Hepatocyte (in vitro differentiated cells): ENCODE data around the gene SLC25A20. TPM values are rescaled to one million over a fixed set of nuclear protein-coding genes. Genes with fewer than 3 reads are reported as not detected.

Source experiments
- DNase-seq: peaks from one replicate; pipeline ENCODE4 v3.0.0-alpha.2; 2016; ENCODE audit warnings: low spot score
- H2AFZ ChIP-seq: fragments of 200-600 bp; sonication (generic); 2 replicates; pipeline ENCODE4 v1.6.0; 2016; ENCODE audit warnings: antibody characterized with exemption, mild to moderate bottlenecking
- H3K27ac ChIP-seq: fragments of 200-600 bp; sonication (generic); 2 replicates; pipeline ENCODE4 v1.5.1; 2016; ENCODE audit warnings: mild to moderate bottlenecking
- H3K27me3 ChIP-seq: fragments of 200-600 bp; sonication (generic); 2 replicates; pipeline ENCODE4 v1.6.1; 2016
- H3K36me3 ChIP-seq: fragments of 200-600 bp; sonication (generic); replicated peaks from 2 replicates; pipeline ENCODE4 v1.5.1; 2016; ENCODE audit warnings: low read depth; ENCODE audit not compliant: insufficient read depth
- H3K4me1 ChIP-seq: fragments of 200-600 bp; sonication (generic); 2 replicates; pipeline ENCODE4 v1.5.1; 2016; ENCODE audit warnings: mild to moderate bottlenecking, moderate library complexity; ENCODE audit not compliant: insufficient read depth
- H3K4me2 ChIP-seq: fragments of 200-600 bp; sonication (generic); 2 replicates; pipeline ENCODE4 v1.6.0; 2016
- H3K4me3 ChIP-seq: fragments of 200-600 bp; sonication (generic); 2 replicates; pipeline ENCODE4 v1.5.1; 2016; ENCODE audit warnings: mild to moderate bottlenecking
- H3K79me2 ChIP-seq: fragments of 200-600 bp; sonication (generic); 2 replicates; pipeline ENCODE4 v1.6.0; 2017; ENCODE audit warnings: mild to moderate bottlenecking
- H3K9me2 ChIP-seq: fragments of 200-600 bp; sonication (generic); replicated peaks from 2 replicates; pipeline ENCODE4 v1.6.0; 2017; ENCODE audit warnings: mild to moderate bottlenecking; ENCODE audit not compliant: insufficient read depth
- H3K9me3 ChIP-seq: fragments of 200-600 bp; sonication (generic); 2 replicates; pipeline ENCODE4 v1.5.1; 2016; ENCODE audit warnings: low read depth, mild to moderate bottlenecking
- H4K20me1 ChIP-seq: fragments of 200-600 bp; sonication (generic); 2 replicates; pipeline ENCODE4 v1.6.0; 2016; ENCODE audit warnings: mild to moderate bottlenecking; ENCODE audit not compliant: insufficient read depth, poor library complexity, severe bottlenecking
- EZH2 ChIP-seq: fragments of 200-600 bp; sonication (generic); IDR thresholded peaks from 2 replicates; pipeline ENCODE4 v1.6.1; 2016; ENCODE audit warnings: antibody characterized with exemption, mild to moderate bottlenecking, borderline replicate concordance
- EZH2phosphoT487 ChIP-seq: fragments of 200-600 bp; sonication (generic); IDR thresholded peaks from one replicate; pipeline ENCODE4 v1.6.1; 2018; ENCODE audit warnings: antibody characterized with exemption, mild to moderate bottlenecking, low read depth, moderate library complexity; ENCODE audit not compliant: unreplicated experiment, severe bottlenecking
- WGBS: methylation state at CpG from one replicate; pipeline ENCODE4 v1.1.6; 2016; ENCODE audit warnings: low lambda C conversion rate; ENCODE audit errors: missing lambda C conversion rate; 5-methylcytosine and 5-hydroxymethylcytosine counted together
- polyA plus RNA-seq: library from polyadenylated mRNA; unstranded; fragments of >200 nt; fragmentation: Nextera tagmentation; extraction: Ambion mirVana; gene quantifications from 2 replicates; pipeline ENCODE4 v1.2.1, GENCODE V29; 2016
- total RNA-seq: library from RNA; depleted of rRNA; stranded (reverse); fragments of >200 nt; gene quantifications from 2 replicates; pipeline ENCODE4 v1.2.3, GENCODE V29; 2014
- TF ChIP-seq, protein P1 (sequence below): fragments of 200-600 bp; sonication (generic); IDR thresholded peaks from 2 replicates; pipeline ENCODE4 v1.5.1; 2016; ENCODE audit warnings: antibody characterized with exemption, mild to moderate bottlenecking; ENCODE audit not compliant: poor library complexity

The SLC25A20 gene
- total and polyA plus RNA-seq, 2 experiments from 2014 or later: 46.0 to 59.1 TPM

DNA sequence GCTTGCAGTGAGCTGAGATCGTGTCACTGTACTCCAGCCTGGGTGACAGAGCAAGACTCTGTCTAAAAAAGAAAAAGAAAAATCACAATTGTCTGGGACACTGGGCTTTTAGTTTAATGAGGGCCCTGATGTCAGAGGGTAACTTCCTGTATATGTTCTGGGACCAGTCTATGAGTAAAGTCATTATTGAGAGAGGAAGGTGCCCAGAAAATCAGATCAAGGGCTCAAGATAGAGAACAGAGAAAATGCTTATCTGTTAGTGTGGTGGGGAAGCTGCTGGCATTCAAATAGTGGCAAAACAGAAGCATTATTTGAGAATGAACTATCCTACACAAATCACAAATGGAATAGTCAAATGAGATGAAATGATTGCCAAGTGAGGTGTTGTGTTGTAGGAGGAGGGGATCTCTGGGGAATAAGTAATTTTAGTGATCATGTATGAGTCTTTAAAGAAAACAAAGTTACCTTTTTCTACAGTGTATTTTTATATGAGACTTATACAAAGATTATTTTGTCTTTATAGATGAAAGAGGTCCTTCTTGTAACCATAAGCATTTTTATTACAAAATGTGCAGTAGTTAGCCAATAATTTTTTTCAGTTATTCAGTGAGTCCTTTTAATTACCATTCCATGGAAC is 33.4 kb upstream of the SLC25A20 start:
- no peaks in the 10 kb centered on the region for H3K36me3 ChIP-seq
- H3K79me2 ChIP-seq: peaks cover 99% of the 10 kb centered on the region
- H3K4me3 ChIP-seq: no peak overlapping the region
- TF ChIP-seq EZH2: no peak
- TF ChIP-seq, protein P1, sequence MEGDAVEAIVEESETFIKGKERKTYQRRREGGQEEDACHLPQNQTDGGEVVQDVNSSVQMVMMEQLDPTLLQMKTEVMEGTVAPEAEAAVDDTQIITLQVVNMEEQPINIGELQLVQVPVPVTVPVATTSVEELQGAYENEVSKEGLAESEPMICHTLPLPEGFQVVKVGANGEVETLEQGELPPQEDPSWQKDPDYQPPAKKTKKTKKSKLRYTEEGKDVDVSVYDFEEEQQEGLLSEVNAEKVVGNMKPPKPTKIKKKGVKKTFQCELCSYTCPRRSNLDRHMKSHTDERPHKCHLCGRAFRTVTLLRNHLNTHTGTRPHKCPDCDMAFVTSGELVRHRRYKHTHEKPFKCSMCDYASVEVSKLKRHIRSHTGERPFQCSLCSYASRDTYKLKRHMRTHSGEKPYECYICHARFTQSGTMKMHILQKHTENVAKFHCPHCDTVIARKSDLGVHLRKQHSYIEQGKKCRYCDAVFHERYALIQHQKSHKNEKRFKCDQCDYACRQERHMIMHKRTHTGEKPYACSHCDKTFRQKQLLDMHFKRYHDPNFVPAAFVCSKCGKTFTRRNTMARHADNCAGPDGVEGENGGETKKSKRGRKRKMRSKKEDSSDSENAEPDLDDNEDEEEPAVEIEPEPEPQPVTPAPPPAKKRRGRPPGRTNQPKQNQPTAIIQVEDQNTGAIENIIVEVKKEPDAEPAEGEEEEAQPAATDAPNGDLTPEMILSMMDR: no peak
- TF ChIP-seq EZH2phosphoT487: no peak
- H3K9me3 ChIP-seq: no peaks in the 10 kb centered on the region
- H3K4me1 ChIP-seq: peaks cover 4% of the 10 kb centered on the region
- 83% methylated on average over 1 of the region's 1 CpG for WGBS
- no peak overlapping the region for H3K4me2 ChIP-seq
- no peak for DNase-seq
- H4K20me1 ChIP-seq: peaks cover 41% of the 10 kb centered on the region
- H3K9me2 ChIP-seq: no peaks in the 10 kb centered on the region
- H2AFZ ChIP-seq: no peak overlapping the region
- no peaks in the 10 kb centered on the region for H3K27me3 ChIP-seq
- H3K27ac ChIP-seq: no peak overlapping the region

- Histone ChIP-seq H3K27me3 (no peaks in the 10 kb centered on the region), H3K27ac (no peak overlapping the region), H3K4me2 (no peak overlapping the region), H3K79me2 (peaks cover 99% of the 10 kb centered on the region), H3K4me1 (peaks cover 12% of the 10 kb centered on the region), H3K9me2 (no peaks in the 10 kb centered on the region), H2AFZ (no peak overlapping the region), H3K9me3 (no peaks in the 10 kb centered on the region), H3K36me3 (no peaks in the 10 kb centered on the region), H3K4me3 (no peak overlapping the region), H4K20me1 (peaks cover 54% of the 10 kb centered on the region)
- DNase-seq: no peak
- no peak for TF ChIP-seq EZH2
- TF ChIP-seq, protein P1: no peak
- no peak for TF ChIP-seq EZH2phosphoT487
- WGBS: 95% methylated on average over 3 of the region's 3 CpGs
Observed at GRCh38 chr3:48930590-48930989, 31.9 kb upstream of the SLC25A20 start.

- Histone ChIP-seq H3K4me3 (no peak overlapping the region), H3K4me2 (no peak overlapping the region), H3K27me3 (no peaks in the 10 kb centered on the region), H4K20me1 (peaks cover 54% of the 10 kb centered on the region), H3K4me1 (peaks cover 12% of the 10 kb centered on the region), H2AFZ (no peak overlapping the region), H3K79me2 (peaks cover 98% of the 10 kb centered on the region), H3K9me3 (no peaks in the 10 kb centered on the region), H3K36me3 (no peaks in the 10 kb centered on the region), H3K9me2 (no peaks in the 10 kb centered on the region), H3K27ac (no peak overlapping the region)
- no peak for DNase-seq
- 90% methylated on average over 3 of the region's 3 CpGs for WGBS
- no peak for TF ChIP-seq EZH2
- no peak for TF ChIP-seq EZH2phosphoT487
- TF ChIP-seq, protein P1: no peak
Observed at GRCh38 chr3:48929358-48930035, 30.8 kb upstream of the SLC25A20 start.
